Keratinocyte (primary cell): ENCODE data around the gene CHST15. TPM values are rescaled to one million over a fixed set of nuclear protein-coding genes. Genes with fewer than 3 reads are reported as not detected.

ENCODE experiments used
- DNase-seq: peaks from one replicate; pipeline ENCODE4 v3.0.0-alpha.2; 2011; ENCODE audit warnings: low read depth, missing footprints, low spot score
- FAIRE-seq: peaks from 2 replicates; lab custom pipeline; 2011; peaks lifted over from hg19 to GRCh38; lab: Jason Lieb, UNC
- H2AFZ ChIP-seq: 2 replicates; pipeline ENCODE4 v1.6.0; 2012; ENCODE audit warnings: low read length, control low read depth, inconsistent platforms; ENCODE audit not compliant: control insufficient read depth
- H3K27ac ChIP-seq: 2 replicates; pipeline ENCODE4 v1.5.1; 2011; ENCODE audit warnings: low read length; ENCODE audit not compliant: control insufficient read depth, insufficient read depth
- H3K27me3 ChIP-seq: 3 replicates; pipeline ENCODE4 v1.6.0; 2011; ENCODE audit warnings: low read length; ENCODE audit not compliant: control insufficient read depth, insufficient read depth; ENCODE audit errors: extremely low read depth
- H3K36me3 ChIP-seq, 2 experiments: 2 replicates in 1 of 2; 3 replicates in 1 of 2; pipeline ENCODE4 v1.5.1; 2011; ENCODE audit warnings: low read length in 2 of 2, mild to moderate bottlenecking in 1 of 2; ENCODE audit not compliant: control insufficient read depth in 2 of 2, insufficient read depth in 2 of 2; ENCODE audit errors: extremely low read depth in 1 of 2
- H3K4me1 ChIP-seq: 3 replicates; pipeline ENCODE4 v1.5.1; 2011; ENCODE audit warnings: low read length; ENCODE audit not compliant: control insufficient read depth, insufficient read depth; ENCODE audit errors: extremely low read depth
- H3K4me2 ChIP-seq: 3 replicates; pipeline ENCODE4 v1.6.0; 2011; ENCODE audit warnings: low read depth, low read length; ENCODE audit not compliant: control insufficient read depth, insufficient read depth; ENCODE audit errors: extremely low read depth
- H3K4me3 ChIP-seq, 3 experiments: fragments of 200-600 bp in 1 of 3; sonication (generic) in 1 of 3; 2 replicates in 2 of 3; 3 replicates in 1 of 3; pipeline ENCODE4 v1.5.1; 2011 to 2016; ENCODE audit warnings: low read length in 3 of 3, mild to moderate bottlenecking in 3 of 3, control low read depth in 2 of 3, inconsistent platforms in 1 of 3, low read depth in 1 of 3, mixed read lengths in 1 of 3, mixed run types in 1 of 3, moderate library complexity in 1 of 3; ENCODE audit not compliant: control insufficient read depth in 2 of 3, insufficient read depth in 2 of 3; ENCODE audit errors: extremely low read depth in 1 of 3
- H3K79me2 ChIP-seq: 2 replicates; pipeline ENCODE4 v1.6.0; 2012; ENCODE audit warnings: low read length; ENCODE audit not compliant: control insufficient read depth, insufficient read depth
- H3K9ac ChIP-seq: 3 replicates; pipeline ENCODE4 v1.6.0; 2011; ENCODE audit warnings: low read length; ENCODE audit not compliant: control insufficient read depth, insufficient read depth; ENCODE audit errors: extremely low read depth
- H3K9me1 ChIP-seq: 3 replicates; pipeline ENCODE4 v1.6.0; 2011; ENCODE audit warnings: low read length; ENCODE audit not compliant: control insufficient read depth, insufficient read depth; ENCODE audit errors: extremely low read depth
- H3K9me3 ChIP-seq: 2 replicates; pipeline ENCODE4 v1.5.1; 2012; ENCODE audit warnings: low read depth, low read length; ENCODE audit not compliant: control insufficient read depth
- H4K20me1 ChIP-seq: 3 replicates; pipeline ENCODE4 v1.6.0; 2011; ENCODE audit warnings: low read length; ENCODE audit not compliant: control insufficient read depth, insufficient read depth; ENCODE audit errors: extremely low read depth
- CTCF ChIP-seq, 3 experiments: IDR thresholded peaks in 1 of 3; conservative IDR thresholded peaks in 1 of 3; optimal IDR thresholded peaks in 1 of 3; 2 replicates in 2 of 3; 3 replicates in 1 of 3; pipeline versions ENCODE3 to v1.5.1; 2011; ENCODE audit warnings: low read length in 3 of 3, mild to moderate bottlenecking in 3 of 3, moderate library complexity in 2 of 3, control low read depth in 1 of 3, inconsistent platforms in 1 of 3; ENCODE audit not compliant: insufficient read depth in 2 of 3; ENCODE audit errors: extremely low read depth in 1 of 3
- EZH2 ChIP-seq: IDR thresholded peaks from one replicate; pipeline ENCODE4 v1.6.1; 2012; ENCODE audit warnings: inconsistent platforms, mild to moderate bottlenecking, low read length, moderate library complexity
- dilution Hi-C: fragments of 300-500 bp; cut with MboI; formaldehyde crosslinking; loops from one replicate; pipeline ENCODE4 v1.7.0; 2020; ENCODE audit warnings: low sequenced_read_pairs; ENCODE audit not compliant: extremely low pct_ligation_motif_present
- polyA plus RNA-seq, 5 experiments: library from polyadenylated mRNA; depleted of rRNA in 3 of 5; stranded (reverse) in 3 of 5; stranded (forward) in 1 of 5; unstranded in 1 of 5; fragments of >200 nt; gene quantifications; 1 replicate in 1 of 5; 2 replicates in 3 of 5; 3 replicates in 1 of 5; pipeline versions ENCODE4 v1.2.1 to v1.2.3, GENCODE V29; 2011 to 2012; ENCODE audit warnings: missing spikeins in 2 of 5, low read depth in 1 of 5, low replicate concordance in 1 of 5

CHST15 gene
- polyA plus RNA-seq, 1 donor (not counting 4 experiments of a cell fraction or from before 2014, with no cell fraction given) = 24.5 TPM

- no peak for FAIRE-seq
Measured at GRCh38 chr10:124039483-124040013, 53.9 kb downstream of the CHST15 start.

GRCh38 chr10:124037784-124038183 lies 55.6 kb downstream of the CHST15 start:
- Histone ChIP-seq H3K4me2 (no peak overlapping the region), H3K4me1 (peaks cover 2% of the 10 kb centered on the region), H3K27me3 (no peaks in the 10 kb centered on the region), H3K36me3 (peaks cover 33 to 40% of the 10 kb centered on the region in 2 experiments), H3K9me3 (no peaks in the 10 kb centered on the region), H3K27ac (no peak overlapping the region), H3K9ac (no peak overlapping the region), H2AFZ (no peak overlapping the region), H3K4me3 (no peak overlapping the region), H3K9me1 (no peaks in the 10 kb centered on the region), H3K79me2 (no peaks in the 10 kb centered on the region), H4K20me1 (peaks cover 2% of the 10 kb centered on the region)
- DNase-seq (no peak), FAIRE-seq (no peak)
- dilution Hi-C loops = no loop called here
- TF ChIP-seq EZH2 = no peak

More at GRCh38 chr10:124039483-124040013, 53.9 kb downstream of the CHST15 start:
- Histone ChIP-seq H2AFZ (no peak overlapping the region), H3K9me3 (no peaks in the 10 kb centered on the region), H3K4me2 (no peak overlapping the region), H3K79me2 (peaks cover 2% of the 10 kb centered on the region), H3K36me3 (peaks cover 33 to 34% of the 10 kb centered on the region in 2 experiments), H3K4me3 (no peak overlapping the region), H3K9me1 (no peaks in the 10 kb centered on the region), H3K27ac (no peak overlapping the region), H3K4me1 (peaks cover 14% of the 10 kb centered on the region), H3K9ac (no peak overlapping the region), H3K27me3 (no peaks in the 10 kb centered on the region), H4K20me1 (peaks cover 6% of the 10 kb centered on the region)
- no peak for DNase-seq
- dilution Hi-C loops = no loop called here
- TF ChIP-seq CTCF (optimal IDR thresholded peaks at IDR 0.05 in 1 of 3, IDR thresholded peaks at IDR 0.05 in 1 of 3, conservative IDR thresholded peaks at IDR 0.05 in 1 of 3; ENCODE audit: extremely low read depth in 1 of 3, insufficient read depth in 2 of 3, low read length in 3 of 3) (no peak), EZH2 (no peak)

GRCh38 chr10:124037286-124037685 lies 56.1 kb downstream of the CHST15 start:
- Histone ChIP-seq H4K20me1 (peaks cover 2% of the 10 kb centered on the region), H3K9me3 (no peaks in the 10 kb centered on the region), H3K9me1 (no peaks in the 10 kb centered on the region), H3K4me3 (no peak overlapping the region), H3K27ac (no peak overlapping the region), H3K9ac (no peak overlapping the region), H3K4me1 (no peaks in the 10 kb centered on the region), H3K4me2 (no peak overlapping the region), H3K79me2 (no peaks in the 10 kb centered on the region), H2AFZ (no peak overlapping the region), H3K36me3 (peaks cover 33 to 36% of the 10 kb centered on the region in 2 experiments), H3K27me3 (no peaks in the 10 kb centered on the region)
- dilution Hi-C loops = no loop called here
- DNase-seq (no peak), FAIRE-seq (no peak)
- no peak for TF ChIP-seq CTCF (optimal IDR thresholded peaks at IDR 0.05 in 1 of 3, IDR thresholded peaks at IDR 0.05 in 1 of 3, conservative IDR thresholded peaks at IDR 0.05 in 1 of 3; ENCODE audit: extremely low read depth in 1 of 3, insufficient read depth in 2 of 3, low read length in 3 of 3)
- TF ChIP-seq EZH2 = no peak
